ENCODE results near the gene MICAL3.

- TF ChIP-seq CTCF (IDR thresholded peaks at IDR 0.05) = no peak
- TF ChIP-seq POLR2A (IDR thresholded peaks at IDR 0.05) = no peak
Measured at GRCh38 chr22:17907748-17908051, 116.7 kb downstream of the MICAL3 start.
